Astrocyte of the spinal cord (primary cell): ENCODE data around the gene ST6GALNAC3.

Experiments used
- DNase-seq: peaks from one replicate; pipeline ENCODE4 v3.0.0; 2011; ENCODE audit warnings: low read depth, low spot score
- H3K4me3 ChIP-seq: 2 replicates; pipeline ENCODE4 v1.5.1; 2011; ENCODE audit warnings: low read depth, mild to moderate bottlenecking, low read length, moderate library complexity
- CTCF ChIP-seq: IDR thresholded peaks from 2 replicates; pipeline ENCODE4 v1.5.1; 2012; ENCODE audit warnings: low read depth, mild to moderate bottlenecking, low read length, inconsistent platforms
- in situ Hi-C: cut with HindIII; loops from 2 replicates; pipeline ENCODE4 v1.10.0; 2017; ENCODE audit warnings: low sequenced_read_pairs

ST6GALNAC3 gene

GRCh38 chr1:76202670-76203069 is 128.1 kb downstream of the ST6GALNAC3 start:
- DNase-seq, result no peak
- in situ Hi-C loops, result no loop called here
- no peak overlapping the region for H3K4me3 ChIP-seq
- no peak for TF ChIP-seq CTCF

- in situ Hi-C loops, result no loop called here
- no peak for DNase-seq
These were observed 128.6 kb downstream of the ST6GALNAC3 start for GRCh38 chr1:76203127-76203526.

GRCh38 chr1:76209238-76209637 is 134.7 kb downstream of the ST6GALNAC3 start:
- in situ Hi-C loops, result no loop called here
- no peak overlapping the region for H3K4me3 ChIP-seq
- no peak for TF ChIP-seq CTCF
- no peak for DNase-seq

More at GRCh38 chr1:76203127-76203526, 128.6 kb downstream of the ST6GALNAC3 start:
- H3K4me3 ChIP-seq, result no peak overlapping the region
- TF ChIP-seq CTCF, result no peak

- DNase-seq, result no peak
- no peak overlapping the region for H3K4me3 ChIP-seq
- TF ChIP-seq CTCF, result no peak
- in situ Hi-C loops, result no loop called here
These were observed 135.1 kb downstream of the ST6GALNAC3 start for GRCh38 chr1:76209648-76210047.

- no peak for DNase-seq
- no peak overlapping the region for H3K4me3 ChIP-seq
- in situ Hi-C loops, result no loop called here
- TF ChIP-seq CTCF, result no peak
These were observed 135.6 kb downstream of the ST6GALNAC3 start for GRCh38 chr1:76210160-76210559.

- no peak for DNase-seq
- H3K4me3 ChIP-seq, result no peak overlapping the region
- no peak for TF ChIP-seq CTCF
- in situ Hi-C loops, result no loop called here
These were observed 144.3 kb downstream of the ST6GALNAC3 start for GRCh38 chr1:76218888-76219287.

- no peak overlapping the region for H3K4me3 ChIP-seq
- no peak for TF ChIP-seq CTCF
- DNase-seq, result no peak
- in situ Hi-C loops, result no loop called here
These were observed 144.8 kb downstream of the ST6GALNAC3 start for GRCh38 chr1:76219366-76219818.
